Activated CD8-positive, alpha-beta memory T cell treated with anti-CD3 and anti-CD28 coated beads, Interleukin-2, amount 50 U/mL, for 24 hours (primary cell): ENCODE results near the gene POU6F2.
"Not testable (repeated sequence)": the region's sequence is repeated elsewhere in the genome, so short reads cannot be mapped to it uniquely, and the experiment has no call there.

Experiments used
- DNase-seq: peaks from one replicate; pipeline ENCODE4 v3.0.0-alpha.2; 2020; ENCODE audit errors: extremely low read depth

POU6F2 gene

DNA sequence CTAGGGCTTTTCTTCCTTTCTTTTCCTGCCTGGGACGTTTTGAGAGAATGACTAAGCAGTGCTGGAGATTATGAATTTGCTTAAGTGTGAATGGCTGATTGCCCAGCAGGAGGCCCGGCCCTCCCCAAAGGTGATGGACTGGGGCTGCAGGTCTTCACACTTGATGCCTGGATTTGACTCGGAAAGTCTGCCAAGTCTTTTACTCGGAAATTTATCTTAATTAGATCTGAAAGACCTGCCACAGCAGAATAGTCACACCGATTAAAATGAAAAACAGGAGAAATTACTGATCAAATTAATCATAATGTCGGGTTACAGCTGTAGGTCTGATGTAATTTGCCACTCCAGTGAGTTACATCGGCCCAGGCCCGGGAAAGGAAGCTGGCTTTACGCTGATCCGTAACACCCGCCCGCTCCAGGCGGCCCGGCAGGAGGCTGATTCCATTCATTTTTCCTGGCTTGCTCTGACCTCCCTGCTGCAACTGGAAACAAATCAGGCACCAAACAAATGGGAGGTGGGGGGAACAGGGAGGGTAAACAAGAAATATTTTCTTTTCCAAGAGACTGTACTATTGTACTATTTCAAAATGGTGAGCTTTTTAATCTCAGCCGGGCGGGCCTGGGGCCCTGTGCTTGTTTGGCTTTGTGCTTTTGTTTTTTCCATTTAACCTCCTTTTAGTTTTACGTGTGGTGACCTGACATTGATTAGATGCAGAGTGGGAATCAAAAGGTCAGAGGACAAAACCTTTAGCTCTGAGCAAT lies 376.1 kb downstream of the POU6F2 start:
- DNase-seq, result no peak

DNA sequence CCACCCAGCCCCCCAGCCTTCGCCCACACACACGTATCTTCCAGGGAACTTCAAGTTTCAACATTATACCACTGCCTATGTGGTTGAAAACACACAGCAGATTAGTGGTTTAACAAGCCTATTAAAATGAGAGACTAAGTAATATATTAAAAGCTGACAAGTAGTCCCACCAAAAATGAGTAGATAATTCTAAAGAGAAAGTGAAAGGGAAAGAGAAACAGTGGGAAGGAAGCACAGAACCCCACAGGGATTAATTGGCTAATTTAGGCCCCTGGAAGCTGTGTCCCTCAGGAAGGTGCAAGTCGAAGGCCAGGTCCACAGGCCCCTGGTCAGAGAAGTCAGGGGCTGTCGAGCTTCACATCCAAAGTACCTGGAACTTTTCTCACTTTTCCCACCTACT lies 378.0 kb downstream of the POU6F2 start:
- no peak for DNase-seq

DNA sequence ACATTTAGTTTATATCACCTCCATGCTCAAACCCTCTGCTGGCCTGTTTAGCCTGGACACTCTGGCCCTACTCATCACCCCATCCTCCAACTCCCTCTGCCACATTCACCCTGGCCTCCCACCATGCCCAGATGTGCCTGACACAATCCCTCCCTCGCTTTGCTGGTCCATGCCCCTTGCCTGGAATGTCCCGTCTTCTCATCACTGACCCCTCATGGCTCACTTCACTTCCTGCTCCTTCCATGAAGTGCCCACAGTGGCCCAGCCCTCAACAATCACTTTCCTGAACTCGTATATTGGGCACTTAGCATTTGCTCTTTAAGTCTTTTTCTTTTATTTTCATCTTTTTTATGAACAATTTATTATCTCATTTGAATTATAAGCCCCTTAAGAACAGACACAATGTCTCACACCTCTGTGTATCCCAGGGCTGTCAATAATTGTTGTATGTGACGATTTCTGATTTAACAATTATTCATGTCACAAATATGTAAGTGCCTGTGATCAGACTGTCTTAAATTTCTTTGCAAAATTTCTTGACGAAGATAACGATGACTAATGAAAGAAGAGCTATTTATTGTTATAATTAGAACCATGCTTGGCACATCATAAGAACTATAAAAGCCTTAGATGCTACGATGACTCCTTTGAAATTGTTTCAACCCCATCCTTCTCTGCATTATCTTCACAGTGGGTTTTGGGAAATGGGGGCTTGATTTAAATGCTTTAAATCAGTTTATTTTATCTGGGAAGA lies 378.6 kb downstream of the POU6F2 start:
- no peak for DNase-seq

GRCh38 chr7:39357648-39358047 lies 379.9 kb downstream of the POU6F2 start:
- no peak for DNase-seq

GRCh38 chr7:39360038-39360437 lies 382.3 kb downstream of the POU6F2 start:
- no peak for DNase-seq

DNA sequence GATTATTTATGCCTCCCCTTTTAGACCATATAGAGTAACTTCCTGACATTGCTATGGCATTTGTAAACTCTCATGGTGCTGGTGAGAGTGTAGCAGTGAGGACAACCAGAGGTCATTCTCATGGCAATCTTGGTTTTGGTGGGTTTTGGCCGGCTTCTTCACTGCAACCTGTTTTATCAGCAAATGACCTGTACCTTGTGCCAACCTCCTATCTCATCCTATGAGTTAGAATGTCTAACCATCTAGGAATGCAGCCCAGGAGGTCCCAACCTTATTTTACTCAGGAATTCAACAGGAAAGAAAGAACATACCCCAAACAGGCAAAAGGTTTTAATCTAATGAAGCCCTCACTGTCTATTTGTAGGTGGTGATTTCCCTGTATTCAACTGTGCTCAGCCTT lies 383.1 kb downstream of the POU6F2 start:
- no peak for DNase-seq

DNA sequence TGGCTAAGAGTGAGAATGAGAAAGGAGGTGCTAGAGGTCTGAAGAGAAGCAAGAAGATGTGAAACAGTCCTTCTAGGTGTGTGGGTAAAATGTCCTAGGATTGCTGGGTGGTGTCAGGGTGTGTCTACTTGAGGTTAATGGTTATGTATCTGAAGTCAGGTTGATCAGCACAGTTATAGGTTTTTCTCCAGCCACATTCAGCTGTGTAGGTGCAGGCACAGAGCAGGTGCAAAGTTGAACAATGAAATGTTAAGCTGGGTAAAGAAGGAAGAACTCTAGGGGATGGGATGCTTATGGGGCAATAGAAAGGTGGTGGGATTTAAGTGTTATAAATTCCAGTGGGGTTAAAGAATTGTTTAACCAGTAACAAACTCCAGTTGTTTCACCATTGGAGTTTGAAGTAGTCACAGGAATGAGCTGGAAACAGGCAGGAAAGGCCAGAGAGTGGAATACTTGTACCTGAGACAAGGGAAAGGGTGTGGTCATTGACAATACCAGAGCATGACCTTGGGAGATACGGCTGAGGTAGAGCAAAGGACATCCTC lies 388.1 kb downstream of the POU6F2 start:
- DNase-seq, result no peak

DNA sequence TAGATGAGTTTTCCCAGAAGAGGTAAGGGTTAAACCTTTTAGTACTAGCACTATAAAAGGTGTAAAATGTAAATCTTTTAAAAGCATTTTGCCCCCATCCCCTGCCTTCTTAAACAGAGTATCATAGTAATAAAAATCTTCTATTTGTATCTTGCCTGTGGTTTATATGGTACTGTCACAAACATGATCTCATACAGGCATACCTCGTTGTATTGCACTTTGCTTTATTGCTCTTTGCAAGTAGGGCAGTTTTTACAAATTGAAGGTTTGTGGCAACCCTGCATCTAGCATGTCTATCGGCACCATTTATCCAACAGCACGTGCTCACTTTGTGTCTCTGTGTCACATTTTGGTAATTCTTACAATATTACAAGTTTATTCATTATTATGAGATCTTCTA lies 389.7 kb downstream of the POU6F2 start:
- no peak for DNase-seq

DNA sequence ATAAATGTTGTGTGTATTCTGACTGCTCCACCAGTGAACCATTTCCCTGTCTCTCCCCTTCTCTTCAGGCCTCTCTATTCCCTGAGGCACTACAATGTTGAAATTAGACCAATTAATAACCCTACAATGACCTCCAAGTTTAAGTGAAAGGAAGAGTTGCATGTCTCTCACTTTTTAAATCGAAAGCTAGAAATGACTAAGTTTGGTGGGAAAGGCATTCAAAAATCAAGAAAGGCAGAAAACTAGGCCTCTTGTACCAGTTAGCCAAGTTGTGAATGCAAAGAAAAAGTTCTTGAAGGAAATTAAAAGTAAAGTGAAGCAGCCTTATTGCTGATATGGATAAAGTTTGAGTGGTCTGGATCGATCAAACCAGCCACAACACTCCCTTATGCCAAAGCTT lies 390.2 kb downstream of the POU6F2 start:
- no peak for DNase-seq

DNA sequence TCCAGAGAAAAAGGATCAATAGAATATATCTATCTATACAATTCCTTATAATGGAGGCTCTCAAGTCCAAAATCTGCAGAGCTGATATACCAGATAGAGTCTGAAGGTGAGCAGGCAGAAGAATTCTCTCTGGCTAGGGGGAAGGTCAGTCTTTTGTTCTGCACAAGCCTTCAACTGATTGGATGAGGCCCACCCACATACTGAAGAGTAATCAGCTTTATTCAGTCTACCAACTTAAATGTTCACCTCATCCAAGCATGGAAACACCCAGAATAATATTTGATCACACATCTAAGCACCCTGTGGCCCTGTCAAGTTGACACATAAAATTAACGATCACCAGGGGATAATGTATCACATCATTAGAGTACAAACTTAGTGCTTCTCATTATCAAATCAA lies 394.7 kb downstream of the POU6F2 start:
- no peak for DNase-seq

DNA sequence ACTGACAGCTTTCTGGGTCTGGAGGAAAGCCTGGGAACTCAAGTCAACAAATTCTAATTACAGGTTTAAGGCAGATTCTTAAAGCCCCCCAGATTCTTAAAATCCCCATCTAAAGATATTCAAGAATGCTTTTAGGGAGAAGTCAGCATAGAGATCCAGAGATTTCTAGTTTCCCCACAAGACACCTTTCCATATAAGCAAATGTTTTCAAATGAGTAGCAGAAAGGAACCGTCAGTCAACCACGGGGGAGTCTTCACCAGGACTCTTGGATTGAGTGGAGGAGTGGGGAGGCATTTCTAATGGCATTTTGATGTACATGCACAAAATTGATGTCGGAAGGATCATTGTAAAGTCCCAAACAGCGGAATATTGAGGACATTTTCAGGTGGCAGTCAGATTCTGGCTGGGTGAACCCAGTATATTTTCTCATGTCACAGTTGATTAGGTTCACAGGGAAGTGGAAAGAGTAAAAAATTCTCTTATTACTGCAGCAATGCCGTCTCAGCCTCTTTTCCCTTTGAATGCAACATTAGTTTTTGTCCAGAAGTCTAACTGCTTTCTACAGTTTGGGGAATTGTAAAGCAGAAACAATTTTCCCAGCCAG lies 396.8 kb downstream of the POU6F2 start:
- DNase-seq, result no peak

- no peak for DNase-seq
Observed at GRCh38 chr7:39375047-39375873, 397.6 kb downstream of the POU6F2 start.

- no peak for DNase-seq
Observed at GRCh38 chr7:39375874-39376190, 398.1 kb downstream of the POU6F2 start.

GRCh38 chr7:39376881-39377280 lies 399.2 kb downstream of the POU6F2 start:
- DNase-seq, result not testable (repeated sequence)

GRCh38 chr7:39379416-39379815 lies 401.7 kb downstream of the POU6F2 start:
- no peak for DNase-seq

DNA sequence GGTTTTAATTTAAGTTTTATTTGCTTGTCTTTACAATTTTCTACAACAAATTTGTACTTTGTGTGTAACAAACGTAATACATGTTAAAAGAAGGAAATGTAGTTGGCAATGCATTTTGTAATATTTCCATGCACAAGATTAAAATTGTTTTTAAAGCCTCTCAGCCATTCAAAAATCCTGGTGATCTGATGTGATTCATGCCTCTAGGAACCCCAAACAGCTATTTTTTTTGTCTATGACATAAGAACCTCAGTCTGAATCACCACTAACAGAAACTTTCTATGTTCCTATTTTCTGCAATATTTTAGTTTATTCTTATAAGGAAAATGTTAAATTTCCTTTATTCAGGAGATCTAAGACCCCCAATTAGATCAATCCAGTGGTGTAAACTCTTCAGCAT lies 405.4 kb downstream of the POU6F2 start:
- no peak for DNase-seq

GRCh38 chr7:39384386-39384785 lies 406.7 kb downstream of the POU6F2 start:
- DNase-seq, result no peak

GRCh38 chr7:39386718-39387117 lies 409.0 kb downstream of the POU6F2 start:
- no peak for DNase-seq

- DNase-seq, result no peak
Observed at GRCh38 chr7:39392151-39392550, 414.4 kb downstream of the POU6F2 start.

DNA sequence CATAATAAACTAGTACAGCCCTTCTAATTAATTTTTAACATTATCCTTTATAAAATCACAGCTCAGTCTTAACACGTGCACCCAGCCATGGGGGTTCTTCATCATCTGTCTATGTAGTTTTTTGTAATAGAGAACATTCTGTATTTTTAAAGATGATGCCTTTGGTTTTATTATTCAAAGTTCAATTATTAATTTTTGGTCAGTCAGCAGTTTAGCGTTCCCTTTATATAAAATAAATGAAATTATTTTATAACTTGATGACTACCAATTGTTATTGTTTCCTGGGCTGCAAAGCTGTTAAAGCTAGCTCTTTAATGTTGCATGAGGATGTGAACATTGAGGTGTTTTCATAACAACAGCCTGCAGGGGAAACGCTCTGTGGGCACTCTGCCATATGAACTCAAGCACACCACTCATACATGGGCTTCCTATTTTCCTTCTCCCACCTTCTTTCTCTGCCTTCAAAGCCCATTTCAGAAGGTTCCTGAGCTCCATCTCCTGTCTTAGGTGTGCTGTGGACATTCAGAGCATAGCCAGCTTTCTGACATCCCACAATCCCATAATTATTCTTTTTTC lies 416.5 kb downstream of the POU6F2 start:
- DNase-seq, result no peak

GRCh38 chr7:39399458-39399857 lies 421.7 kb downstream of the POU6F2 start:
- no peak for DNase-seq

- no peak for DNase-seq
Observed at GRCh38 chr7:39399986-39400385, 422.3 kb downstream of the POU6F2 start.
